GM21390 (cell line): ENCODE data around the gene GRAMD2A.

Source experiments
- ATAC-seq: cut with Tn5 transposase; IDR thresholded peaks from one replicate; pipeline ENCODE4 v1.9.1; 2021; ENCODE audit not compliant: unreplicated experiment

GRAMD2A gene

DNA sequence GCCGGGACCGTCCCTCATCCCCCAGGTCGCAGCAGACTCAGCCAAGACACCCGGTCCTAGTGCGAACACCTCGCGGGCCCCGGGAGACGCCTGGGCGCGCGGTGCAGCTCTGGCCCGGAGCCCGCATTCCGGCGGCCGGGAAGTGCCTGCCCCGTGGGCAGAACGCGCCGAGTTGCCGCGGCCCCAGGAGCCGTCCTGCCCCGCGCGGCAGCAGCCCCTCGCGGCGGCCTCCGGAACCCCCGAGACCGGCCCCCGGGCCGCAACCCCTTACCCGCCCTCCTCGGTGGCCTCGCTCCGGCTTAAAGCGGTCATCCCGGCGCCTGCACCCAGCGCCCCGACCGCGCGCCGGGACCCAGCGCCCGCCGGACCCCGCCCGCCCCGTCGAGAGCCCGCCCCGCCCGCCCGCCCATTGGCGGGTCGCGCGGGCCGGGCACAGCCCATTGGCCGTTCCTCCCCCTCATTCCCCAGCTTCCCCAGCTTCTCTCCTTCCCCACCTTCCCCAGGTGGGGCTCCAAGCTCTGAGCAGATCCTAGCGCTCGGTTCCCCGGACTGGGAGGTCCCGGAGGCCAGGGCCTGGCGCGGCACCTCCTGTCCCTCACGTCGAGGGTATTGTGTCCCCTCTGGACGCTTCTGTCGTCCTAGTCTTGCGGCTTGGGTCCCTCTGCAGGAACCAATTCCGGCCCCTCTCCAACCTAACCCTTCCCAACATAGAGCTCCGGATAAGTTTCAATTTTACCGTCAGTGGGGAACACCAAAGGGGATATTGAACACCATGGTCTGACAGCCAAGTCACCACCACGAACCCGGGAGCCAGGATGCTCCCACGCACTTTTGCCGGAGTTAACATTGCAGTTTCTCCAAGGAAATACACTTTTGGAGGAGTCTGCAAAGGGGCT lies at the start of gene GRAMD2A:
GRAMD2A (minus strand) TSS at position 328 of the 896 bp plus-strand sequence.
- ATAC-seq = no peak

DNA sequence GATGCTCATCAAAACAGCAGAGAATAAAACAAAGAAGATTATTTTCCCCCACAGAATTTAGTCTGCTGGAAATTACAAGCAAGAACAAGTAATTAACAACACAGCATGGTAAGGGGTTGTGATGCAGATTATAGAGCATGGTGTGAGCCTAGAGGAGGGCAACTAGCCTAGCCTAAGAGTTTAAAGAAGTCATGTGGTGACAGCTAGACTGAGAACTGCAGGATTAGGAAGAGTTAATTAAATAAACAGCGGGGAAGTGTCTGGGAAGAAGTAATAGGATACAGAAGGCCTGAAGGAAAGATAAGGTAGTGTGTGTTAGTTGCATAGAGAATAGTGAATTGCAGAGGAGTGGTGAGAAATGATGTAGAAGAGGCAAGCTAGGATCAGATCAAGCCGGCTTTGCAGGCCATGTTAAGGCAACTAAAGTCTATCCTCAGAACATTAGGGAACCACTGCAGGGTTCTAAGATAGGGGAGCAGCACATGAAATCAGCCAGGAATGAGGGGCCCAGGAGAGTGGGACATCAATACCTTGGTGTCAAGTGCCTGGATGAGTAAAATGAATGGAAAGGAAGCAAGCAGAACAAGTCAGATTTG lies 45.3 kb upstream of the GRAMD2A start:
- no peak for ATAC-seq

DNA sequence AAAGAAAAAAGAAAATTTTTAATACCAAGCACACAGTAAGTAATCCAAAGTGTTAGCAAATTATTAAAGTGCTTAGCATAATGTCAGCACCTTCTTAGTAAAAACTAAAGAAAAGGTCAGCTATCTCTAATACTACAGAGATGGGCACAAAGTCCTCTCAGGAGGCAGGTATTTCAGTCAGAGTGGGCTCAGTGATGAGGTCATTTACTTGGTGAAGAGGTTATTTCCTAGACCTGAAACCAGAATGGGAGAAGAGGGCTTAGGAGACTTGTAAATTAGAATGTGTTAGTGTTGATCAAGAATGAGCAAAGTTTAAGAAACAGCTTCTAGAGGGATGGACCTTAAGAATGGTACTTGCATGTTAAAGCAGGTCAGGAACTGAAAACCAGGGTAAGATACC lies 42.1 kb upstream of the GRAMD2A start:
- ATAC-seq = no peak

DNA sequence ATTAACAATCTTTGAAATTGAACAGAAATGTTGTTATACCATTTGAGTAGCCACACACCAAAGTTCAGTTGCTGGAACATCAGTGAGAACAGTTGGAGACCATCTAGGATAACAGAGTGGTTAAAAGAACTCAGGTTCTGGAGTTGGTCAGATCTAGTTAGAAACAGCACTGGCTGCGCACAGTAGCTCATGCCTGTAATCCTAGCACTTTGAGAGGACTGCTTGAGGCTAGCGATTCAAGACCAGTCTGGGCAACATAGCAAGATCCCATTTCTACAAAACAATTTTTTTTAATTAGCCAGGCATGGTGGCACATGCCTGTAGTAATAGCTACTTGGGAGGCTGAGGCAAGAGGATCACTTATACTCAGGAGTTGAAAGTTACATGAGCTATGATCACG lies 41.0 kb upstream of the GRAMD2A start:
- ATAC-seq = no peak

DNA sequence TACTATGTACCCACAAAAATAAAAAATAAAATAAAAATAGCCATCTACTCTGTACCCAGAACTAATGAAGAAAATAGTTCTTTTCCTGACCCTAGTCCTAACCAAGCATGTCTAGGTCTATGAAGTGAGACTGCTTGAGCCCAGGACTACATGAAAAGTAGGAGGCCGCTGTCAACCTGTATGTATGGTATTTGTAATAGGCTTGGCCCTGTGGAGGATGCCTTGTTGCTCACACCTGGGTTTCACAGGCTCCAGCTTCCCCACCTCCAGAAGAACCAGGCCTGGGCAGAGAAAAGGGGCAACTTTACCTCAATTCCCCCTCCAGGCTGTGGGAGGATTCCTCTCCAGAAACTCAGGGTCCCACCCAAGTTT lies 40.3 kb upstream of the GRAMD2A start:
- ATAC-seq = no peak

DNA sequence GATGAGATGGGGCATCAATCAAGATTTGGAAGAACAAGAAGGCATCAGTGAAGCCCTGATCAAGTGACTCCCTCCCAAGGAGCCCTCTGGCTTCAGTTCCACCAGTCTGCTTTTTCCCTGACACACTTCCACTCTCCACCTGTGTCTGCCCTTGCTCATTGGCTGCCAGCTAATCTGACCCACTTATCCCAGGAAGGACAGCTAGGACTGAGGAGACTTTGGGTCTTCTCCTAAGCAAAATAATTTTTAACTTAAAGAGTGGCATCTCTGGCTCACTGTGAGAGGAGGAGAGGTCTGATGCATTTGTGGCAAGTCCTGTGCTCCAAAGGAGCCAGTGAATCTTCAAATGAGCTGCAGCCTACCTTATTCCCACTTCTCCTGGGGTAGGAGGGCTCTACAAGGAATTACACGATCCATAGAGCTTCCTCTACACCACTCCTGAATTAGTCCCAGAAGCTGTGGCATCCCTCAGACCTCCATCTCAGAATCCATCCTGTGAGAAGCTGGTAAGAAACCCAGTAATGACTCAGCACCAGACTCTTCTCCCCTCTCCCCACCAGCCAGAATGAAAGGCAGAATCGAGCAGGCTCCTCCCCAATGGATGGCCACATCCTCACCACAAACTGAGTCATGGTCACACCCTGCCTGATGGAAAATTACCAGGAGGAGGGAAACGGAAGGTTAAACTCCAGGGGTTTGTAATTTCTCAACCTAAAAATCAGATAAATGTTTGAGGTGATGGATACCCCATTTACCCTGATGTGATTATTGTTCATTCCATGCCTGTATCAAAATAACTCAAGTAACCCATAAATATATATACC lies 39.7 kb upstream of the GRAMD2A start:
- peak; percentile 74 for ATAC-seq

DNA sequence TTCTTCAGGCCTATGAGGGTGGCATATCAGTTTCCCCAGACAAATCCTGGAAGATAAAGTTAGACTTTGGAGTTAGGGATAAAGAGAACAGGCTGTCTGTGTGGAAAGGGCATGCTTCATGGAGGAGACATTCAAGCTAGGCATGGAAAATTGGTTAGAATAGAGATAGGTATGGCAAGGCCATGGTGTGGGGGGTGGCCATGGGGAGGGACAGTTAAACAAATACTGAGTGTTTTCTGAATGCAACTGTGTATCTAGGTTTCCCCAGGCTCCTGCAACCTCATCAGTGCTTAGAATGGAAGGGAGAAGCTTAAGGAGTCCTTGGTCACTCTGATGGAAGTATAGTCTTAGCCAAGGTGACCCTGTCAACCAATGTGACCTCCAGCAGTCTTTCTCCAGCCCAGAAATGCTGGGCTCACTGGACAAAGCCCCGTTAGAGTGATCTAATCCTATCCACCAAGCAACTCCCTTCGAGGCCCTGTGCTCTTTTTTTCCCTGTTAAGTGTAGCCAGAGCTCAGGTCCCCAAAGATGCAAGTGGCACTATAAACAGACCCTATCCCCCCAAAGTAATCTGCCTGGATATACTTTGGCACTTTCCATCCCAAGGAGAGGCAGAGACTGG lies 38.9 kb upstream of the GRAMD2A start:
- no peak for ATAC-seq

DNA sequence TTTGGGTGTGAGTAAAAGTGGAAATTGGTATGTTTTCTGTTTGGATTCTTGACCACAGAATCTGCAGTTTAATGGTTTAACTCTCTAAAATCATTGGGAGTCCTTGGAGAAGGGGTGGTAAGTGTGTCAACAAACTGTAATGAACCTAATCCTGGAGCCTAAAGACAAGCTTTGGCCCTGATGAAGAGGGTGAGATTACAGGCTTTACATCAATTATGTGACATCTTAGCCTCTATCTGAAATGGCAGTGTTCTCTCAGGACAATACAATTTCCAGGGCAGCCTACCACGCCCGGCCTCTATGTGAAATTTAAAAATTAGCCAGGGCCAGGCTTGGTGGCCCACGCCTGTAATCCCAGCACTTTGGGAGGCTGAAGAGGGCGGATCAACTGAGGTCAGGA lies 37.7 kb upstream of the GRAMD2A start:
- no peak for ATAC-seq

DNA sequence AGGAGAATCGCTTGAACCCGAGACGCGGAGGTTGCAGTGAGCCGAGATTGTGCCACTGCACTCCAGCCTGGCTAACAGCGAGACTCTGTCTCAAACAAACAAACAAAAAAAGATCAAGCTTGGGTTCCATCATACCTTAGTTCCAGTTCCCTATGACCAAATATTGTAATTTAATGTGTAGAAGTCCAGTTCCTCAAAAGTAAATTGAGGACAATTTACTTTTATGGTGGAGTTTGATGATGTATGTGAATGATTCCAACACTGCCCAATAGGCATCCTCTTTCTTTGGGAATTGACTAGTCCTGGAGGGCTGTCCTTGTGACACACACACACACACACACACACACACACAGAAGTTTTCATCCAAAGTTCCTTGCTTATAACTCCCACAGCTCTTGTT lies 36.2 kb upstream of the GRAMD2A start:
- no peak for ATAC-seq

DNA sequence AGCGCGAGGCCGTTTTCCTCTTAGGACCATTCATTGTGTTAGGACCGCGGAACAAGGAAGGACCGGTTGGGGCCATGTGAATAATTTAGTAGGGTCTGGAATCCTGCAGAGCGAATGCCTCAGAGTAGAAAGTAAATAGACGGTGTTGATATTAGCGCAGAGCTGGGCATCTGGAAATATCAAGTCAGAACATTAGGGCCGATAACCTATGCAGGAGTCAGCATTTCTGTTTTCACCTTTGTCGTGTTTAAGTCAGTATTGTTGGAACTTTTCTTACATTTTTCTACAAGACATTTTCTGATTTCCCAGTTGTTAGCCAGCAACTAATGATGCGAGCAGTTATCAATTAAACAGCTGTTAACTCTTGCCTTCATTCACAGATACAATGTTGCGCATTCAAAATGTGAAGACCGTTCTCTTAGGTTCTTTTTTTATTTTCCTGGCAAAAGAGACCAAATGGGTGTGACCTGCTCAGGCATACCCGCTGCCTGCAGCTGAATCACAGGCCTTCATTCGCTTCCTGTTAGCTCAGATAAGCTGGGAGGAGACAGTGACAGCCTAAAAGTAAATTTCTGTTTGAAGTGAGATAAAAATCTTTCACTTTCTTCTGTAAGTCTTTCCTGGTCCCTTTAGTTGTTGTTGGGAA lies 34.4 kb upstream of the GRAMD2A start:
- ATAC-seq = no peak

DNA sequence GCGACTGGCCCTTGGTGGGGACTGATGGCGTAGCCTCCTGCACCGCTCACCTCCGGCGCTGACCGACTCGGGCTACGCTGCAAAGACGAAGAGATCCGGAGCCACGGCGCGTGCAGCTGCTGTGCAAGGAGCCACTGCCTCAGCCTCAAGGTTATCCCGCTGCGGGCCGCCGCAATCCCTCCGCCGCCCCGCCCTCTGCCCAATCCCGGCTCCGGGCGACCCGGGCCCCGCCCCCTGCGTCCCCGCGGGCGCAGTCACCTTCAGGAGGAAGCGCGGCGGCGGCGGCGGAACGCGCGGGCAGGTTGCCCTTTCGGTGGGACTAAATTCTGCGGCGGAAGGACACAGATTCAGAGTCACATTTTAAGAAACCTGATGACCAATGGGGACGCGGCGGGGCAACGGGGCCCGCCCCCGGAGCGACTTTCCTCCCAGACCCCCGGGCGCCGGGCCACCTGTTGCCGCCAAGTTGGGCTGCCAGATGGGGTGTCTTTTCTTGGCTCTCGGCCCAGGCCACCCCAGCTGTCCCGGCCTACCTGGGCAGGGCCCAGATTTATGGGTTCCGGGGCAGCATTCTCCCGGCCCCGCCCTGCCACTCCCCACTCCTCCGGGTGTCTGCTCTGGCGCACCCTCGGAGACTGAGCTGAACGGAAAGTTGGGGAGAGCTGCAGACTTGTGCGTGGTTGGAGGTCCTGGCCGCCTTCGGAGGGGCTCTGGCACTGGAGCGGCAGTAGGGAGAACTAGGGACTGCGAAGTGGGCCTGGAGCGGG lies 33.7 kb upstream of the GRAMD2A start, which contains the start of gene PKM:
PKM (minus strand) TSS at position 125 of the 767 bp plus-strand sequence. CDS start 12,093 bp downstream, outside the sequence.
- peak; percentile 34 for ATAC-seq

DNA sequence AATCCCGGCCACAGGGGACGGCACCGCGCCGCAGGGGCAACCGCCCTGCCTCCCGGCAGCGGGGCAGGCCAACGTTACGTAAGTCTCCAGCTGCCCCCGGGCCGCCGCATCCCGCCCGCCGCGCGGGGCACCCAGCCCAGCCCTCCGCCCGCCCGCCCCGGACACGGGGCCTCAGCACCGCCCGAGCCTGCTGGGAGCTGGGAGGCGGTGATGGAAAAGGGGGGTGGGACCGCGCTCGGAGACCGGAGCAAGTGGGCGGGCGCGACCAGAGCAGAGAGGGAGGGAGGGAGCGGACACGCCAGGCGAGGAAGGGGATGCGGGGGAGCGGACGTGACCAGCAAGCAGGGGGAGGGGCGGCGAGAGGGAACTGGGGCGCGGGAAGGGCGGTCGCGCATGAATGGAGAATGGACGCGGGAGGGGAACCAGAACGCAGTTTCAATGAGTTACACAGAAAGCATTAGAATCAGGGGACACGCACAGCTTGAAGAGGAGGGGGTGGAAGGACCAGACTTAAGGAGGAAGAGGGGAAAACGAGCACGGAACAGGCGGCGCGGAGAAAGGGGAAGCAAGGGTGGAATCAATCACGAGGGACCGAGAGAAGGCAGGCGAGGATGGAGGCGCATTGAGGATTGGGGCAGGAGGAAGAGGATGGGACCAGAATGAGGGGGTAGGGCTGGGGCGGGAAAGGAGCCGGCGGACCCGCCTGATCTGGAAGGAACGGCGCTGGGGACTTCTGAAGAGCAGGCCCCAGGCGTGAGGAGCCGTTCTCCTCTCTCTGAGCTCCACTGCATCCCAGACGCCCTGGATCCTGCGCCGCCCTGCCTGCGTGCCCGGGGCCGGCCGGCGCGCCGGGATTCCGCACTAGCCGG lies 32.8 kb upstream of the GRAMD2A start:
- ATAC-seq = no peak

DNA sequence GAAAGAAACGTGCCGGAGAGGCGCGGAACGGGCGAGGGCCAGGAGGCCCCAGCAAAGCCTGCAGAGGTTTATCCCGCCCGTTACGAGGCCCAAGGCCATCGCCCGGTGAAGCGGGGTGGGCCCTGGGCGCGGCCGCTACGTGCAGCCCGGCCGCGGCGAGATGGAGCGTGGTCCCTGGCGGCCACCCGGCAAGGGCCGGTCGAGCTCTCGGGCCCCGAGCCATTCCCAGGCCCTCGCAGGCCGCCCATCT lies 32.3 kb upstream of the GRAMD2A start:
- no peak for ATAC-seq

DNA sequence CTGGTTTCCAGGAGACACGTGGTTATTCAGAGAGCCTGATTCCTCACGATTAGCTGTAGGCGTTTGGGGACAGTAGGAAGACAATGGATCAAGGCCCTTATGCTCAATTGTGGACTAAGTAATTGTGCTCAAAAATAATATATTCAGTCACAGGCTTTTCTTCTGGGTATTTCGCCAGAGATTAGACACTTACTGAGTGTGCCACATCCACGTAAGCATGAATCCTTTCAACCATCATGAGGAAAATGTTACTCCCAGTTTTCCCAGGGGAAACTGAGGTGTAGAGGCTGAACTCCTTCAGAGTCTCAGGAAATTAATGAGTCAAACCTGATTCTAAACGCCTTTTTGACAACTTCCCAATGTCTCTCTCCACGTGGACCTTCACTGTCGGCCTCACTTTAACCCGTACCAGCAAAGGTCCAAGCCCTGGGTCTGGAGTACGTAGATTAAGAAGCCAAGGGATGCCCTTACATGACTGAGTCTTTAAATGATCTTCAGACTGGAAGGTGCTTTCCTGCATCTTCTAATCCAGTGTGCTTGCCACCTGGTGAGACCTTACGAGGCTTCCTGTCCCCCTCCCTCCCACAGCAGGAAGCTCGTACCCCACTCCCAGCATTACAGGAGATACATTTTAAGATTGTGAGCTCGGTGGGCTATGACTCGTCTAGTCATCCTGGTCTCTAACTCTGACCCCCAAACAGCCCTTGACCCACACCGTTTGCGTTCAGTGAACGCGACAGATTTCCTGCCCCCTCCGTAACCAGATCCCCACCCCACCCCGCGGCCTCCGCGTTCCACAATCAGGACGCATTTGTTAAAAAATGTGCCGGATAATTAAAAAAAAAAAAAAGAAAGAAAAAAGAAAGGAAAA lies 31.7 kb upstream of the GRAMD2A start:
- ATAC-seq = no peak

DNA sequence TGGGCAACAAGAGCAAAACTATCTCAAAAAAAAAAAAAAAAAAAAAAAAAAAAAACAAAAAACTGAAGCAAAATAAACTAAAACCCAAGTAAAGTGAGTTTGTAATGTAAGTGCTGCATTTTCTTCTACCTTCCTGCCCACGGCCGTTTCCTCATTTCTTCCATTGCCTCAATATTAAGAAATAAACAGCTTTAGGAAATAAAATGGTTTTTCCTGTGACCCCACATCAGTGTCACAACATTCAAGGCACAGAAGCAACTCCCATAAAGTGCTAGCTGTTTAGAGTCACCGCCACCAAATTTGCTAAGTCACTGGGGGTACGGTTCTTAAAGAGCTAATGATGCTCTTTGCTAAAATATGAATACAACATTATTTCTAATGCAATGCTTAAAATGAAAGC lies 30.1 kb upstream of the GRAMD2A start:
- ATAC-seq = no peak

DNA sequence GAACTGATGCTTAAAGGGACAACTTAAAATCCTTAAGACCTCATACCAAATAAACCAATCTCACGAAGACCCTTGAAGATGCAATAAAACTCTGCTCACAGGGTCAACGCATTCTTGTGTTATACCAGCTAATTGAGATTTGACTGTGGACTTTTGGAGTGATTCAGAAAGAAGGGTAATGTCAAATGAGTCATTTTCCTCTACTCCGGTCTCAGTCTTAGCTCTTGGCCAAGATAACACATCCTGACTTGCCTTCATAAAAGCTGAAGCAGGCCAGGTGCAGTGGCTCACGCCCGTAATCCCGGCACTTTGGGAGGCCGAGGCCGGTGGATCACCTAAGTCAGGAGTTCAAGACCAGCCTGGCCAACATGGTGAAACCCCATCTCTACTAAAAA lies 29.6 kb upstream of the GRAMD2A start:
- ATAC-seq = no peak

DNA sequence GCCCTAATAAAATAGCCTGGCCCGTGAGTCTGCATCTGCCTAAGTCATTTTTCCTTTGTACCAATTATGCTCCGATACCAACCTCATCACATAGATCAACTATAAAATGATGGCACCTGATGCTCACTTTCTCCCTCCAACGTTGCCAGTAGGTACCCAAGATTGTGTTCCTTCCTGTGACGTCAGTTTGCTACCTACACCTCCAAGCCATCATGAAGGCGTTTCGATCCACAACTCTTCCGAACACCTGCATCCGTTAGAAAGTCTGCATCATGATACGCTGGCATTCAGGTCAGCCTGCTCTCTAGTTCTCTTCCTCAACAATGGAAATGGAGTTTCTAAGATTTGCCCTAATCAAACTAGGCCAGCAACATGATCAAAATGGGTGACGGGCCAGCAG lies 25.7 kb upstream of the GRAMD2A start:
- ATAC-seq = no peak

DNA sequence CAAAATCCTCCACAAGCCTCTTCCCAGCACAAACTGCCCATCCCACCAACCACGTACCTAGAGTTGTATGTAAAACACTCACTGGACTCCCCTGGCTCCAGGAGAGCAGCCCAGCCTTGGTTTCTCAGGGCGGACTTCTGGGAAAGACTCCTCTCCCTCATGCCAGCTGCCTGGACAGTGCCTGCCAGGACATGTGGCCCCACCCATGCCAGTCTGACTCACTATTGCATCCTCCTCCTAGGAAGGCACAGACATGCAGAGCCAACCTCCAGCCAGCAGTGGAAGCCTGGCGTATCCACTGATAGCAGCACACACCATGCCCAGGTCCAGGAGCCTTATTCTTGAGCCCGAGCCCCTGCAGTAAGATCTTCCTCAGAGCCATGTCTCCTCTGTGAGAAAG lies 24.8 kb upstream of the GRAMD2A start:
- ATAC-seq = no peak
